NOMO-1 (cell line): ENCODE results near the gene AKT2.

Source experiments
- DNase-seq, 2 experiments: peaks; one replicate each; lab custom pipeline; 2025; ENCODE audit not compliant: unreplicated experiment in 2 of 2; lab: John Stamatoyannopoulos, UW

AKT2 gene

GRCh38 chr19:40274585-40275544 is 10.3 kb downstream of the AKT2 start:
- DNase-seq, result no peak

GRCh38 chr19:40273469-40274360 is 11.4 kb downstream of the AKT2 start:
- no peak for DNase-seq

GRCh38 chr19:40272261-40272660 is 12.9 kb downstream of the AKT2 start:
- no peak for DNase-seq

- no peak for DNase-seq
Measured at GRCh38 chr19:40271706-40272105, 13.4 kb downstream of the AKT2 start.

GRCh38 chr19:40270362-40271089 is 14.6 kb downstream of the AKT2 start:
- no peak for DNase-seq

GRCh38 chr19:40269216-40269940 is 15.8 kb downstream of the AKT2 start:
- DNase-seq, result no peak

GRCh38 chr19:40267601-40267997 is 17.5 kb downstream of the AKT2 start:
- no peak for DNase-seq

GRCh38 chr19:40266912-40267600 is 18.1 kb downstream of the AKT2 start:
- no peak for DNase-seq

- DNase-seq, result no peak
Measured at GRCh38 chr19:40266119-40266518, 19.0 kb downstream of the AKT2 start.

GRCh38 chr19:40265763-40266099 is 19.4 kb downstream of the AKT2 start:
- DNase-seq, result no peak

GRCh38 chr19:40265055-40265762 is 19.9 kb downstream of the AKT2 start:
- DNase-seq, result no peak

- no peak for DNase-seq
Measured at GRCh38 chr19:40264314-40265054, 20.7 kb downstream of the AKT2 start.

- no peak for DNase-seq
Measured at GRCh38 chr19:40263440-40264313, 21.5 kb downstream of the AKT2 start.

- DNase-seq, result no peak
Measured at GRCh38 chr19:40262422-40262821, 22.7 kb downstream of the AKT2 start.

- DNase-seq, result peak in 1 of 2 experiments; percentile 71
Measured at GRCh38 chr19:40261631-40262030, 23.5 kb downstream of the AKT2 start.

- no peak for DNase-seq
Measured at GRCh38 chr19:40257096-40257517, 28.0 kb downstream of the AKT2 start.

- DNase-seq, result no peak
Measured at GRCh38 chr19:40256512-40256911, 28.6 kb downstream of the AKT2 start.
